GM18519 (cell line): ENCODE results near the gene CACNA2D1.

Experiments
- ATAC-seq: cut with Tn5 transposase; IDR thresholded peaks from one replicate; pipeline ENCODE4 v1.9.1; 2021; ENCODE audit warnings: mild to moderate bottlenecking, moderate library complexity; ENCODE audit not compliant: unreplicated experiment, low FRiP score

Gene CACNA2D1

DNA sequence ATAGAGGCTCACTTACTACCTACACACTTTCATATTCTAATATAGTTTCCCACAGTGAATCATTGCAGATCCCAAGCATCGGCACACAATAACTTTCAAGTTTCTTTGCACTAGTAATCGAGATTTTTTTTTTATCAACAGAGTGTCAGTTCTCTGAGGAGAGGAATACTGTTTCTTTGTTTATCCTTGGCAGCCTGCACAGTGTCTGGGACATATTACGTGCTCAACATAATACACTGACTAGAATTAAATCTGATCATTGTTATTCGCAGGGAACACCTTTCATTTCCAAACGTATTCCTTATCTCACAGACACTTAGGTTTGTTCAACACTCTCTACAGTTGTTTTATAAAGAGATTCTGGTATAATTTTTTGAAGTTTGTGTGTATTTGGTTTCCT, 95.3 kb downstream of the CACNA2D1 start:
- ATAC-seq, result no peak

GRCh38 chr7:82347808-82348207, 95.8 kb downstream of the CACNA2D1 start:
- ATAC-seq, result no peak

GRCh38 chr7:82345886-82346285, 97.7 kb downstream of the CACNA2D1 start:
- no peak for ATAC-seq

GRCh38 chr7:82343716-82344115, 99.9 kb downstream of the CACNA2D1 start:
- no peak for ATAC-seq

GRCh38 chr7:82339958-82340357, 103.6 kb downstream of the CACNA2D1 start:
- ATAC-seq, result no peak

DNA sequence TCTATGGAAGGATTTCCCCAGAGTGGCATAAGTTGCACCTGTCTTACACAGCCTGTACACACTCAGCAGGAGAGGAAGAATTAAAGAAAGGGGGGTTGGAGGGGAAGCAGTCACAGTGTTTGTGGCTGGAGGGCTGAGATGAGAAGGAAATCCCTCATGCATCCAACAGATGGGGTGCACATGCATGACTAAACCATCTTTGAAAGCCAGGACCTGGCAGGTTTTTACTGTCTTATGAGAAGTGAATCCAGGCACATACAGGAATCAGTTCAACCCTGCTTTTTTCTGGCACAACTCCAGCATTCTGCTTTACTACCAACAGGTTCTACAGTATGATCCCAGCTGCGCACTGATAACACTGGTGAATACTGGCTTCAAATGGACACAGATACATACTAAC, 107.7 kb downstream of the CACNA2D1 start:
- no peak for ATAC-seq

- no peak for ATAC-seq
Observed at GRCh38 chr7:82335001-82335400, 108.6 kb downstream of the CACNA2D1 start.

GRCh38 chr7:82331234-82331633, 112.3 kb downstream of the CACNA2D1 start:
- ATAC-seq, result no peak

DNA sequence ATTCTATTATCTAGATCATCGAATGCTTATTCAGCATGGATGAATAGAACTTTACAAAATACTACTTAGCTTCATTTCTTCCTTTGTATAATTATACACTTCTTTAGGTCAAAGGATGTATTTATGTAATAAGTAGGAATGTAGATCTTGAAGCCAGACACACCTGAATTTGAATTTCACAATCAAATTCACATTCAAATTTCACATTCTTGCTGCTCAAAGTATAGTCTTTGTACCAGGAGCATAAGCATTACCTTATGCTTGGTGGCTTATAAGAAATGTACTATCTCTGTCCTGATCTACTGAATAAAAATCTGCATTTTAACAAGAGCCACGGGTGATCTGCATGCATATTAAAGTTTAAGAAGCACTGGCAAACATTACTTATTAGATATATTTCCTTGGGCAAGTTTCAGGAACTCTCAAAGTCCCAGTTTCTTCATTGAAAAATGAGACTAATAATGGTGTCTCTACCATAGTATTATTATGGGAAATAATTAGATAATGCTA, 112.8 kb downstream of the CACNA2D1 start:
- no peak for ATAC-seq

GRCh38 chr7:82327898-82328297, 115.7 kb downstream of the CACNA2D1 start:
- no peak for ATAC-seq

DNA sequence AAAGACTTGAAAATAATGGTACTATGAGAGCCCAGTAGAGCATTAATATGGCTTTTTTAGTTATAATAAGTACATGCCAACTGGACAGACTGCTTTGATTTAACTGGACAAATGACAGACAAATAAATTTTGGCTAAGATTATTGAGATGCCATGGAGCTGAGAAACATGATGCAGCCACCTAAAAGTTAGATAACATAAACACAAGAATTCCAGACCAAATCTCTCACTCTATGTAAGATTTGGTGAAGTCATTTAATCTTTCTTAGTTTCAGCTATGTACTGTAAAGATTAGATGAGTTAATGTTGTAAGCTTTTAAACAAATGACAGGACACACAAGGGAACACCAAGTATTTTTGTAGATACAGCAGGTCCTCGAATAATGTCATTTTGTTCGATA, 118.2 kb downstream of the CACNA2D1 start:
- ATAC-seq, result no peak

- no peak for ATAC-seq
Observed at GRCh38 chr7:82323806-82324205, 119.8 kb downstream of the CACNA2D1 start.

DNA sequence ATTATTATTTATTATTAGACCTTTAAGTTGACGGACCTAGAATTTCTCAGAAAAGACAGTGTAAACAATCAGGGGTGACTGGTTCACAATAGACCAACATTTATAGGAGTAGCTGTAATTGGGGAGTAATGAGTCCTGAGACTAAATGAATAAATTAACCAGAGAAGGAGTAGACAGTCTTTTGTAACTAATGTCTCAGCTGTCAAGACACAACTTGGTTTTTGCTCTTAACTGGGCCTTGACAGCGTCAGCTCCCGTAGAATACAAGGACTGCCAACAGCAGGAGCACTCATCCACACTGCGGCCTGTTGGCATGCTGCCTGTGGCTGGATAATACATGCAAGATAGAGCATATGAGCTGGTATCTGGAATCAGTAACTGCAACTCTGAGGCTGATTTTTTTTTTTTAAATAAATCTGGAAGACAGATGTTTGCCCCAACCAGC, 123.9 kb downstream of the CACNA2D1 start:
- no peak for ATAC-seq

- no peak for ATAC-seq
Observed at GRCh38 chr7:82318786-82319185, 124.8 kb downstream of the CACNA2D1 start.

DNA sequence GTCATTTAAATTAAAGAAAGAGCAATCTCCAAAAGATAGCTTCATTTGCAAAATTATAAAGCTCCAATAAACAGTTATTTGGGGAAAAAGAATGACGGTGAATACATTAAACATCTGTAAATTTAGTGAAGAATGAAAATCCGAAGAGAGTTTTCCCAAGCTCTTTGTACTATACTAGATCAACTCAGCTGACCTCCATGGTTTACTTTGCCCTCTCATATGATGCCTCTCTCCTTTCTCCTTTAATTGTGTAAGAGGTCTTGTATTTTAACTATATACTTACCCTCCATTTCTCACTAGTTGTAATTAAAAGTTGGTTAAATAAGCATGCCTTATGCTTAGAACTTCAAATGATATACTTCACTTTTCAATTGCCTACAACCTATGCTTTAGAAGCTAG, 125.8 kb downstream of the CACNA2D1 start:
- ATAC-seq, result no peak

GRCh38 chr7:82317257-82317721, 126.3 kb downstream of the CACNA2D1 start:
- ATAC-seq, result no peak

DNA sequence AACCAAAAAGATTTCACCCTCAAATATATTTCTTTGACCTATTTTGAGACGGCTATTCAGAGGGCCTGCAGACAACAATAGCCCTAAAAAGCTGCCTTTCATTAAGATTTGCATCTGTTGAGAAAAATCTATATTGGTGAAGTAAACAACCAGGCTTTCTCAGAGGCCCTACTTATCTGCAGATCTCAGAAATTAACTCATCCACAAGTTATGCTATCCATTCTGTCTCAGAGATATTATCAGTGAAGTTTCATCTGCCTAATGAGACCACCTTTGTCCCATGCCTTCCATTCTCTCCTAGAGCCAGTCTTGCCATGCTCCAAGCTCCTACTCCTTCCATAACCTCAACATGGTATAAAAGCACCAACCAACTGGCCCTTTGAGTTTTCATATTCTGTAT, 130.3 kb downstream of the CACNA2D1 start:
- ATAC-seq, result no peak

GRCh38 chr7:82312646-82313045, 130.9 kb downstream of the CACNA2D1 start:
- ATAC-seq, result no peak

GRCh38 chr7:82305347-82306005, 138.1 kb downstream of the CACNA2D1 start:
- no peak for ATAC-seq

GRCh38 chr7:82294865-82295264, 148.7 kb downstream of the CACNA2D1 start:
- no peak for ATAC-seq

GRCh38 chr7:82294382-82294784, 149.2 kb downstream of the CACNA2D1 start:
- ATAC-seq, result no peak

DNA sequence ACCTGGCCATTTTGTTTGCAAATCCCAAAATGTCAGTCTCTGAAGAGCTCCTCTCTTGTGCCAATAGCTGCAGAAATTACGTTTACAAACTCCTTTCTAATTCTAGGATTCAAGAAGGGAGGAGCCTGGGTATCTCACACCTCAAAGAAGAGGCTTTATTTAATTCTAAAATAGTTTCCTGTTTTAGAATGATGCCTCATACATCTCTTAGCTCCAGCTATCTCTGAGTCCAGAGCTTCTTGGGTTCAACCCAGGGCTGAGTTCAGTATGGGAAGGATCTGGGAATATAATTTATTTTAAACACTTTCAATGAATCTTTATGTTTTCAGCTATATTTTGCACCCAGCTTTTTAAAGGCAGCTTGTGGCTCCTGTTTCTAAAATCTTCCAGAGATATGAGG, 150.1 kb downstream of the CACNA2D1 start:
- no peak for ATAC-seq
